T-helper 9 cell (primary cell): ENCODE measurements around the gene PEX14.

Source experiments
- DNase-seq: peaks from one replicate; pipeline ENCODE4 v3.0.0-alpha.2; 2020

Gene PEX14

GRCh38 chr1:10638559-10639005, 163.8 kb downstream of the PEX14 start:
- no peak for DNase-seq

- DNase-seq, result no peak
Measured at GRCh38 chr1:10639011-10639774, 164.4 kb downstream of the PEX14 start.

GRCh38 chr1:10639775-10640578, 165.2 kb downstream of the PEX14 start:
- DNase-seq, result no peak

GRCh38 chr1:10640843-10641553, 166.2 kb downstream of the PEX14 start:
- no peak for DNase-seq

- no peak for DNase-seq
Measured at GRCh38 chr1:10641976-10642375, 167.2 kb downstream of the PEX14 start.

GRCh38 chr1:10642403-10643080, 167.8 kb downstream of the PEX14 start:
- no peak for DNase-seq

- DNase-seq, result no peak
Measured at GRCh38 chr1:10643607-10644306, 169.0 kb downstream of the PEX14 start.

- no peak for DNase-seq
Measured at GRCh38 chr1:10644307-10645128, 169.8 kb downstream of the PEX14 start.

GRCh38 chr1:10646347-10646861, 171.7 kb downstream of the PEX14 start:
- DNase-seq, result no peak

GRCh38 chr1:10647414-10648170, 172.8 kb downstream of the PEX14 start:
- DNase-seq, result no peak

GRCh38 chr1:10648689-10649516, 174.2 kb downstream of the PEX14 start:
- DNase-seq, result no peak

GRCh38 chr1:10649517-10650201, 174.9 kb downstream of the PEX14 start:
- DNase-seq, result no peak

GRCh38 chr1:10650556-10651388, 176.0 kb downstream of the PEX14 start:
- DNase-seq, result no peak

- no peak for DNase-seq
Measured at GRCh38 chr1:10651389-10651766, 176.6 kb downstream of the PEX14 start.

GRCh38 chr1:10651793-10652192, 177.0 kb downstream of the PEX14 start:
- no peak for DNase-seq

- no peak for DNase-seq
Measured at GRCh38 chr1:10652626-10653025, 177.9 kb downstream of the PEX14 start.

GRCh38 chr1:10653370-10654125, 178.8 kb downstream of the PEX14 start:
- no peak for DNase-seq
